ENCODE results near the gene LAMC3.

DNA sequence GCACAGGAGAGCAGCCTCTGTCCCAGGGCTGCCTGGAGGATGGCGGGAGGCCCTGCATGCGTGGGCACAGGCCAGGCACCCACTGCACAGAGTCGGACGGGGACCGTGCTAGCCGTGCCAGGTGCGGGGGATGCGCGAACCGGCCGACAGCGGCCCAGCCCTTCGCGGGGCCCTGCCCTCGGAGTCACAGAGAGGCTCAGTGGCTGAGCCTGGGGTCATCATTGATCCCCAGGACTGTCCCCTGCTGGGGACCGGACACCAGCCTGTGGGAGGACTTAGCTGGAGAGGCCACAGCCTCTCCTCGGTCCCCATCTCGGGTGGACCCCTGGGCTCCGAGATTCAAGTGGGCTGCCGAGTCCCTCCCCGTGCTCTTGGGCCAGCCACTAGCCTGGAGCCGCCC, 19.1 kb upstream of the LAMC3 start:
- TF ChIP-seq EP300 (IDR thresholded peaks at IDR 0.05; ENCODE audit: borderline replicate concordance in 1 of 2, low read depth in 1 of 2, low read length in 1 of 2) (no peak), RCOR1 (IDR thresholded peaks at IDR 0.05; ENCODE audit: low read length) (no peak)

All from SK-N-SH (cell line).